Mucosa of descending colon (tissue), 3 donors: Measurements from ENCODE around the gene IFT122. TPM values are rescaled to one million over a fixed set of nuclear protein-coding genes. Genes with fewer than 3 reads are reported as not detected.

Source experiments
- ATAC-seq: fragments of 200-7000 bp; cut with Tn5 transposase; one replicate; pipeline ENCODE4 v1.9.1; 2020; ENCODE audit warnings: mild to moderate bottlenecking, moderate library complexity
- DNase-seq, 3 donors: peaks; one replicate each; pipeline ENCODE4 v3.0.0-alpha.2; 2020
- H3K36me3 ChIP-seq: fragments of 200-600 bp; one replicate; pipeline ENCODE4 v1.8.0; 2021; ENCODE audit warnings: low read depth, mild to moderate bottlenecking
- H3K4me1 ChIP-seq: fragments of 200-600 bp; one replicate; pipeline ENCODE4 v1.8.0; 2021; ENCODE audit warnings: low read depth, mild to moderate bottlenecking
- H3K4me3 ChIP-seq: fragments of 200-600 bp; one replicate; pipeline ENCODE4 v1.8.0; 2021; ENCODE audit warnings: mild to moderate bottlenecking
- H3K9me3 ChIP-seq: fragments of 200-600 bp; one replicate; pipeline ENCODE4 v1.8.0; 2021; ENCODE audit warnings: mild to moderate bottlenecking
- intact Hi-C, 2 donors: fragments of 100-400 bp; cut with DNase I in 1 of 2; cut with micrococcal nuclease in 1 of 2; formaldehyde crosslinking; loops; one replicate each; pipeline versions ENCODE4 v1.11.0 to v1.11.1; 2022; cut with DNase I, micrococcal nuclease
- total RNA-seq, 3 donors: library from RNA; stranded (reverse); fragmentation: NEBNext Ultra II Directional in 2 of 3; extraction: Animal tissue kit (Norgen Biotek cat#: 25700) in 2 of 3; gene quantifications; one replicate each; pipeline versions ENCODE4 v1.2.1 to v1.2.4, GENCODE V29; 2021 to 2023
- TF ChIP-seq, protein P1 (sequence below): fragments of 200-600 bp; IDR thresholded peaks from one replicate; pipeline ENCODE4 v1.8.0; 2022; ENCODE audit warnings: antibody characterized with exemption, mild to moderate bottlenecking
- donor health status: DM: no; HTN: no; CAD: no; lungs with moderate emphysema.
- donor health status: DM: no; HTN: no; CAD: no.
- donor health status: DM: no; HTN: yes; CAD: no.

IFT122 gene
- total RNA-seq, 3 donors from 2014 or later = 24.6 to 35.0 (median 29.6) TPM

DNA sequence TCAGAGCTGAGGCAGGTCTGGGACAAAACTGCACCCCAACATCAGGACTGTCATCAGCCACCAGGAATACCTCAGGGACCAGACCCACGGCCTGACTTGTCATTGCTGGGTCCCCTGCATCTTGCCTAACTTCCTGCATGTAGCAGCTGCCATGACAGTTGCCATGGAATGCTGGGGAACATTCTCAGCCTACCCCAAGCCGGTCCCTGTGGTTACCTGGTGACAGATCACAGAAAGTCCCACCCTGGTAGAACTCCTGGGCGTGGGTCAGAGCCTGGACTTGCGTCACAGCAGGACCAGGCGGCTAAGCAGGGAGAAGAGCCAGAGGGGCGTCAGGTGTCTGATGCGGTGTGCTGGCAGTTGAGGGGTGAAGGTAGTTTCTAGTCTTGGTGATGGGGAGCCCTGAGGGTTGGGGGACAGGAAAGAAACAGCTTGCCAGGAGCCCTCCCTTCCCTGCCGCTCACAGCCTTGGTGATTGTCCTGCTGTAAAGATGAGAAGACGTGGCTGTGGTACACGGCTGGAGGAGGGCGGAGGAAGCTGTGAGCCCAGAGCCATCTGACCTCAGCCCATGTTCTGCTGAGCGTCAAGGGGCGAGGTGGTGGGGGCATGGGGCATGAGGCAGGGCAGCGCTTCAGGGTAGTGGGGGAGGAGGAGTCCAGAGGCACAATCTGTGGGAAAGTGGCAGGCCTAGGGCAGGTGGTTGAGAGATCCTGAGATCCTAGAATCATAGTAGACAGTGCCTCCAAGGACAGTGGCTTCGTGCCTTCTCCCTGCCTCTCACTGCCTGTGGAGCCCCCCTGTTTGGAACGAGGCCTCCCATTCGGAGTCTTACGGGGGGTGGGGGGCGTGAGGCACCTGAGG lies 108.3 kb downstream of the IFT122 start:
- DNase-seq (no peak), ATAC-seq (no peak)
- Histone ChIP-seq H3K4me3 (no peak overlapping the region), H3K4me1 (no peaks in the 10 kb centered on the region), H3K36me3 (no peaks in the 10 kb centered on the region), H3K9me3 (no peaks in the 10 kb centered on the region)
- TF ChIP-seq, protein P1, sequence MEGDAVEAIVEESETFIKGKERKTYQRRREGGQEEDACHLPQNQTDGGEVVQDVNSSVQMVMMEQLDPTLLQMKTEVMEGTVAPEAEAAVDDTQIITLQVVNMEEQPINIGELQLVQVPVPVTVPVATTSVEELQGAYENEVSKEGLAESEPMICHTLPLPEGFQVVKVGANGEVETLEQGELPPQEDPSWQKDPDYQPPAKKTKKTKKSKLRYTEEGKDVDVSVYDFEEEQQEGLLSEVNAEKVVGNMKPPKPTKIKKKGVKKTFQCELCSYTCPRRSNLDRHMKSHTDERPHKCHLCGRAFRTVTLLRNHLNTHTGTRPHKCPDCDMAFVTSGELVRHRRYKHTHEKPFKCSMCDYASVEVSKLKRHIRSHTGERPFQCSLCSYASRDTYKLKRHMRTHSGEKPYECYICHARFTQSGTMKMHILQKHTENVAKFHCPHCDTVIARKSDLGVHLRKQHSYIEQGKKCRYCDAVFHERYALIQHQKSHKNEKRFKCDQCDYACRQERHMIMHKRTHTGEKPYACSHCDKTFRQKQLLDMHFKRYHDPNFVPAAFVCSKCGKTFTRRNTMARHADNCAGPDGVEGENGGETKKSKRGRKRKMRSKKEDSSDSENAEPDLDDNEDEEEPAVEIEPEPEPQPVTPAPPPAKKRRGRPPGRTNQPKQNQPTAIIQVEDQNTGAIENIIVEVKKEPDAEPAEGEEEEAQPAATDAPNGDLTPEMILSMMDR = no peak
- intact Hi-C loops = no loop called here

DNA sequence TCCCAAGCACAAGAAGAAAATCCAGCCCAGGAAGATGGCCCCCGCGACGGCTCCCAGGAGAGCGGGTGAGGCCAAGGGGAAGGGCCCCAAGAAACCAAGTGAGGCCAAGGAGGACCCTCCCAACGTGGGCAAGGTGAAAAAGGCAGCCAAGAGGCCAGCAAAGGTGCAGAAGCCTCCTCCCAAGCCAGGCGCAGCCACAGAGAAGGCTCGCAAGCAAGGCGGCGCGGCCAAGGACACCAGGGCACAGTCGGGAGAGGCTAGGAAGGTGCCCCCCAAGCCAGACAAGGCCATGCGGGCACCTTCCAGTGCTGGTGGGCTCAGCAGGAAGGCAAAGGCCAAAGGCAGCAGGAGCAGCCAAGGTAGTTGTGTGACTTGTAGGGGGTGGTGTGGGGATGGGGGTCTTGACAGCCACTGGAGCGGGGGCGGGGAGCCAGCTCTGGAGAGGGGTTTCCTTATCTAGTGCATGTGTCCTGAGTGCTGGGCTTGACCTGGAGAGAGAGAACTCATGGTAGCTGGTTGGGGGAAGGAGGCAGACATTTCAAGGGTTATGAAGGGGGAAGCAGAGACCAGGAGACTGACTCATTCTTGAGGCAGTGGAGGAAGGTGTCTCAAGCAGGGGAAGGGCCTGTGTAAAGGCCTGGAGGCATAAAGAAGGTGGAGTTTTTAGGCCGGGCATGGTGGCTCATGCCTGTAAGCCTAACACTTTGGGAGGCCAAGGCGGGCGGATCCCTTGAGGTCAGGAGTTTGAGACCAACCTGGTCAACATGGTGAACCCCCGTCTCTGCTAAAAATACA lies 109.2 kb downstream of the IFT122 start:
- ATAC-seq (no peak), DNase-seq (no peak)
- H3K36me3 ChIP-seq = no peaks in the 10 kb centered on the region
- TF ChIP-seq, protein P1 = no peak
- H3K9me3 ChIP-seq = no peaks in the 10 kb centered on the region
- H3K4me3 ChIP-seq = no peak overlapping the region
- intact Hi-C loops = no loop called here
- H3K4me1 ChIP-seq = no peaks in the 10 kb centered on the region

DNA sequence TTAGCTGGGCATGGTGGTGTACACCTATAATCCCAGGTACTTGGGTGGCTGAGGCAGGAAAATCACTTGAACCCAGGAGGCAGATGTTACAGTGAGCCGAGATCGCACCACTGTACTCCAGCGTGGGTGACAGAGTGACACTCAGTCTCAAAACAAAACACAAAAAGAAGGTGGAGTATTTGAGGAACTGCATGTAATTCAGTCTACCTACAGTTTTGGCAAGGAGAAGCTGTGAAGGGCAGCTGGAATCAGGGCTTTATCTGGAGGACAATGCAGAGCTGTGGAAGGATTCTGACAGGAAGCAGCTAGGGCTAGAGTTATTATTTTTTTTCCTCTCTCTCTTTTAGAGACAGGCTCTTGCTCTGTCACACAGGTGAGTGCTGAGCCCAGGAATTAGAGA lies 109.8 kb downstream of the IFT122 start:
- Histone ChIP-seq H3K36me3 (no peaks in the 10 kb centered on the region), H3K4me3 (no peak overlapping the region), H3K4me1 (no peaks in the 10 kb centered on the region), H3K9me3 (no peaks in the 10 kb centered on the region)
- no peak for DNase-seq
- intact Hi-C loops = no loop called here
- TF ChIP-seq, protein P1 = no peak
- ATAC-seq = no peak

DNA sequence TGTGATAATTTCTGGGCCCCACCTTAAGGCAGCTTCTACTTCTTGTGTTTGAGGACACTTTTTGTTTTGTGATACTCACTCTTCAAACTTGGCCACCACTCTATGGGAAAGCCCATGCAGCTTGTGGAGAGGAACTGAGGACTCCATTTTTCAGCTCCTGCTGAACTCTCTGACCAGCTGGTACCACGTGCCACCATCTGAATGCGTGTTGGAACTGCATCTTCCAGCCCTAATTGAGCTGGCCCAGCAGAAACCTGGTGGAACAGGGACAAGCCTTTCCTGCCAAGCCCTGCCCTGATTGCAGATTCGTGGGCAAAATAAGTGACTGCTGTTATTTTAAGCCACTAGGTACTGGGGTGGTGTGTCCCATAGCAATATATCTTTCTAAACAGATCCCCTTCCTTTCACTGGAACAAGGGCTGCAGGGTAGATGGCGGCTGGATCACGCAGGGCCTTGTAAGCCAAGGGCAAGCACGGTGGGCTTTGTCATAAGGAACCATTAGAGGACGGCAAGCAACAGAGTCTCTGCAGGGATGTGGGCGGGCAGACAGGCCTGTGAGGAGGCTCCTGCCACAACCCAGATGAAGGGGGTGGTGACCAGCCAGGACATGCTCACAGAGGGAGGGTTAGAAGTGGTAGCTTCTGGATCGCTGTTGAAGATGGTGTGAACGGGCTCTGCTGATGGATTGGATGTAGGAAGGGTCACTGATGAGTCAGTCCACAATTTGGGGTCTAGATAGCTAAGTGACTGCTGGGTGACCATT lies 112.4 kb downstream of the IFT122 start:
- intact Hi-C loops = no loop called here

DNA sequence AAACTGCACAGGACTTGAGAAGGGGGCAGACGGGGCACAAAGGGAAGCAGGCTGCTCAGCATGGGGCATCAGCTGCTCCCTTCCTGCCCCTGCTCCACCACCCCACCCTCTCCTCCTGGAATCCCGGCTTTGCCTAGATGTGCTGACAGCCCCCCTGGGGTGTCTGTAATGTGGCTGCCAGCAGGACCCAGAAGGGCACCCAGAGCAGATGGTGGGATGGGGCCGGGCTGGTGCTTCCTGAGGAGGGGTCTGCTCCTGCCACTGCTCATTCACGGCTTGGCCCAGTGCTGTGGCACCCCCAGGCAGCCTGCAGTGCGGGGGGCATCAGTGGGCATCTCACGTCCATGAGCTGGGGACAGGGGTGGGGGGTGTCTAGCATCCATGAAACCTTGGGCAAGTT lies 113.1 kb downstream of the IFT122 start:
- DNase-seq (no peak), ATAC-seq (no peak)
- intact Hi-C loops = no loop called here
- Histone ChIP-seq H3K4me3 (no peak overlapping the region), H3K9me3 (no peaks in the 10 kb centered on the region), H3K4me1 (no peaks in the 10 kb centered on the region), H3K36me3 (no peaks in the 10 kb centered on the region)
- TF ChIP-seq, protein P1 = no peak

More for the DNA sequence above, 112.4 kb downstream of the IFT122 start:
- Histone ChIP-seq H3K4me3 (no peak overlapping the region), H3K9me3 (no peaks in the 10 kb centered on the region), H3K36me3 (no peaks in the 10 kb centered on the region), H3K4me1 (no peaks in the 10 kb centered on the region)
- no peak for DNase-seq
- ATAC-seq = no peak
- TF ChIP-seq, protein P1 = no peak
